Measurements from ENCODE around the gene ZNF530. TPM values are rescaled to one million over a fixed set of nuclear protein-coding genes. Genes with fewer than 3 reads are reported as not detected.
A peak's percentile ranks its signal among the peaks of the same experiment; 100 is the strongest.

The ZNF530 gene
- total RNA-seq, 4 donors from 2014 or later, result 4.7 to 9.7 (median 7.2) TPM

GRCh38 chr19:57583521-57584416 lies 15.9 kb upstream of the ZNF530 start, which contains the start of gene ZIK1:
Gene ZIK1 (plus strand): TSS chr19:57584145. CDS start chr19:57584357, 212 bp downstream.
- Histone ChIP-seq H3K27me3 (no peaks in the 10 kb centered on the region), H3K27ac (no peak within 1 kb of the TSS), H3K4me3 (peak within 1 kb of the TSS; percentile 62), H3K9me3 (peaks cover 11% of the 10 kb centered on the region), H3K4me1 (peaks cover 18% of the 10 kb centered on the region), H3K36me3 (peaks cover 17% of the 10 kb centered on the region)
- 3% methylated on average over 21 of the region's 76 CpGs for WGBS
- TF ChIP-seq, protein P1, sequence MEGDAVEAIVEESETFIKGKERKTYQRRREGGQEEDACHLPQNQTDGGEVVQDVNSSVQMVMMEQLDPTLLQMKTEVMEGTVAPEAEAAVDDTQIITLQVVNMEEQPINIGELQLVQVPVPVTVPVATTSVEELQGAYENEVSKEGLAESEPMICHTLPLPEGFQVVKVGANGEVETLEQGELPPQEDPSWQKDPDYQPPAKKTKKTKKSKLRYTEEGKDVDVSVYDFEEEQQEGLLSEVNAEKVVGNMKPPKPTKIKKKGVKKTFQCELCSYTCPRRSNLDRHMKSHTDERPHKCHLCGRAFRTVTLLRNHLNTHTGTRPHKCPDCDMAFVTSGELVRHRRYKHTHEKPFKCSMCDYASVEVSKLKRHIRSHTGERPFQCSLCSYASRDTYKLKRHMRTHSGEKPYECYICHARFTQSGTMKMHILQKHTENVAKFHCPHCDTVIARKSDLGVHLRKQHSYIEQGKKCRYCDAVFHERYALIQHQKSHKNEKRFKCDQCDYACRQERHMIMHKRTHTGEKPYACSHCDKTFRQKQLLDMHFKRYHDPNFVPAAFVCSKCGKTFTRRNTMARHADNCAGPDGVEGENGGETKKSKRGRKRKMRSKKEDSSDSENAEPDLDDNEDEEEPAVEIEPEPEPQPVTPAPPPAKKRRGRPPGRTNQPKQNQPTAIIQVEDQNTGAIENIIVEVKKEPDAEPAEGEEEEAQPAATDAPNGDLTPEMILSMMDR (IDR thresholded peaks at IDR 0.05), result no peak
- TF ChIP-seq EP300 (IDR thresholded peaks at IDR 0.05), result no peak
- TF ChIP-seq POLR2A (IDR thresholded peaks at IDR 0.05), result peak in 1 of 2 donors; percentile 11
- peak in 1 of 3 donors; percentile 20 for TF ChIP-seq POLR2AphosphoS5 (IDR thresholded peaks at IDR 0.05)
- peak; percentile 92 to 93 for DNase-seq (ENCODE audit: low spot score in 2 of 2)

DNA sequence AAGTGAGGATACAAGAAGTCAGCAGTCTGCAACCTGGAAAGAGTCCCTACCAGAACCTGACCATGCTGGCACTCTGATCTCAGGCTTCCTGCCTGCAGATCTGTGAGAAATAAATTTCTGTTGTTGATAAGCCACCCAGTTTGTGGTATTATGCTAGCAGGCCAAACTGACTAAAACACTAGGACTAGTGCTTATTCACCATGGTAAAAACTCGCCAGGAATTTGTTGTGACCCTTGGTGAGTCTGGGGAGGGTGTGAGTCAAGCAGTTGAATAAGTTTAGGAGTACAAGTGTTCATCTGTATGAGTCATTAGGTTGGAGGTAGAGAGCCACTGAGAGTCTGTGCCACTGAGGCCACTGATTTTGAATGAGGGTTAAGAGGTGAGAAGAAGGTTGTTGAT lies 12.2 kb upstream of the ZNF530 start:
- TF ChIP-seq EP300 (IDR thresholded peaks at IDR 0.05) (no peak), POLR2A (IDR thresholded peaks at IDR 0.05) (no peak), POLR2AphosphoS5 (IDR thresholded peaks at IDR 0.05) (no peak)
- TF ChIP-seq, protein P1 (IDR thresholded peaks at IDR 0.05), result no peak
- 100% methylated on average over 1 of the region's 1 CpG for WGBS
- H3K4me1 ChIP-seq, result peaks cover 18% of the 10 kb centered on the region

DNA sequence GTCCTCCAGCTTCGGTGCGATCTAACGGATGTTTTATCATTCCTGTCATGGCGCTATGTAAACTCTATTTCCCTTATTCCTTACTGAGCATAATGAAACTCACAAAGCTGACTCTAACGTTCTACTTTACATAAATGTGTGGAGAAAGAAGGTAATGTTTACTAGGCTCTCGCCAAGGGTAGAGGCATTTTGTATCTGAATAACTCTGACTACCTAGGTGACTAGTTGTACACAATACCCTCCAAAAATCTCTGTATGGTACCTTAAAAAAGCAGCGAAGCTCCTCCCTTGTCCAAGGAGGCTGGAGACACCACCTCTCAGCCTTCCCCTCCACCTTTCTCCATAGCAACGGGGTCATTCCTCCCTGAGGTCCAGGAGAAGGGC lies 316 bp upstream of the ZNF530 start:
- Histone ChIP-seq H3K4me1 (peaks cover 14% of the 10 kb centered on the region), H3K36me3 (peaks cover 16% of the 10 kb centered on the region), H3K27ac (no peak overlapping the region), H3K4me3 (peak overlapping the region; percentile 74), H3K9me3 (peaks cover 17% of the 10 kb centered on the region), H3K27me3 (no peaks in the 10 kb centered on the region)
- no peak for TF ChIP-seq POLR2A (IDR thresholded peaks at IDR 0.05)
- TF ChIP-seq EP300 (IDR thresholded peaks at IDR 0.05), result no peak
- TF ChIP-seq POLR2AphosphoS5 (IDR thresholded peaks at IDR 0.05), result no peak
- TF ChIP-seq, protein P1 (IDR thresholded peaks at IDR 0.05), result no peak
- WGBS, result 58% methylated on average over 8 of the region's 8 CpGs
- DNase-seq (ENCODE audit: low spot score in 2 of 2), result no peak

More for the DNA sequence above, 12.2 kb upstream of the ZNF530 start:
- H3K36me3 ChIP-seq, result peaks cover 46% of the 10 kb centered on the region
- DNase-seq (ENCODE audit: low spot score in 2 of 2), result no peak
- H3K27me3 ChIP-seq, result no peaks in the 10 kb centered on the region
- no peak overlapping the region for H3K27ac ChIP-seq
- H3K9me3 ChIP-seq, result peaks cover 45% of the 10 kb centered on the region
- no peak overlapping the region for H3K4me3 ChIP-seq

GRCh38 chr19:57606931-57607330 lies 7.2 kb downstream of the ZNF530 start:
- Histone ChIP-seq H3K9me3 (peaks cover 35% of the 10 kb centered on the region), H3K27ac (no peak overlapping the region), H3K4me1 (no peaks in the 10 kb centered on the region), H3K36me3 (peaks cover 49% of the 10 kb centered on the region), H3K27me3 (no peaks in the 10 kb centered on the region), H3K4me3 (no peak overlapping the region)
- WGBS, result 97% methylated on average over 5 of the region's 5 CpGs
- no peak for DNase-seq (ENCODE audit: low spot score in 2 of 2)
- no peak for TF ChIP-seq POLR2A (IDR thresholded peaks at IDR 0.05)
- no peak for TF ChIP-seq POLR2AphosphoS5 (IDR thresholded peaks at IDR 0.05)
- TF ChIP-seq, protein P1 (IDR thresholded peaks at IDR 0.05), result no peak
- no peak for TF ChIP-seq EP300 (IDR thresholded peaks at IDR 0.05)

DNA sequence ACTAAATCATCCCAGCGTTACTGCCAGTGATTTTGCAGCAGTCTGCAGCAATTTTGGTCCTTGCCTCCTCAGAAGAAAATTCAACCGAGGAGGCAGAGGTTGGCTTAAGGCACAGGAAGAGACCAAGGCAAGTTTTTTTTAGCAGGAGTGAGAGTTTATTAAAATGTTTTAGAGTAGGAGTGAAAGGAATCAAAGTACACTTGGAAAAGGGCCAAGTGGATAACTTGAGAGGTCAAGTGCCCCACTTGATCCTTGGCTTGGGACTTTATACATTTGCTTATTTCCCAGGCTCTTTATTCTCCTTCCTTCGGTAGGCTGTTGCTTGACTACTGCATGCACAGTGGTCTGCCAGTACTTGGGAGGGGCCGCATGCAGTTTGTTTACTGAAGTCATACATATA lies 11.4 kb downstream of the ZNF530 start:
- Histone ChIP-seq H3K36me3 (peaks cover 21% of the 10 kb centered on the region), H3K27ac (no peak overlapping the region), H3K9me3 (peaks cover 21% of the 10 kb centered on the region), H3K4me1 (peaks cover 4% of the 10 kb centered on the region), H3K4me3 (no peak overlapping the region), H3K27me3 (no peaks in the 10 kb centered on the region)
- 93% methylated on average over 4 of the region's 4 CpGs for WGBS
- no peak for DNase-seq (ENCODE audit: low spot score in 2 of 2)
- TF ChIP-seq POLR2A (IDR thresholded peaks at IDR 0.05) (no peak), POLR2AphosphoS5 (IDR thresholded peaks at IDR 0.05) (no peak), EP300 (IDR thresholded peaks at IDR 0.05) (no peak)
- TF ChIP-seq, protein P1 (IDR thresholded peaks at IDR 0.05), result no peak

Measured in suprapubic skin (tissue), 4 donors.